Smooth muscle cell (in vitro differentiated cells): ENCODE measurements around the gene SETBP1. TPM values are rescaled to one million over a fixed set of nuclear protein-coding genes. Genes with fewer than 3 reads are reported as not detected.

Source experiments
- DNase-seq: peaks from one replicate; lab custom pipeline; 2025; ENCODE audit not compliant: unreplicated experiment; lab: John Stamatoyannopoulos, UW
- H2AFZ ChIP-seq: fragments of 200-600 bp; sonication (generic); 2 replicates; pipeline ENCODE4 v1.6.0; 2016; ENCODE audit warnings: antibody characterized with exemption, low read depth, mild to moderate bottlenecking
- H3F3A ChIP-seq: fragments of 200-600 bp; sonication (generic); 2 replicates; pipeline ENCODE4 v1.6.0; 2017; ENCODE audit warnings: antibody characterized with exemption, low read depth
- H3K27ac ChIP-seq: fragments of 200-600 bp; sonication (generic); 2 replicates; pipeline ENCODE4 v1.5.1; 2016; ENCODE audit warnings: low read depth, mild to moderate bottlenecking
- H3K27me3 ChIP-seq: fragments of 200-600 bp; sonication (generic); 2 replicates; pipeline ENCODE4 v1.6.1; 2016; ENCODE audit warnings: low read depth, mild to moderate bottlenecking
- H3K36me3 ChIP-seq: fragments of 200-600 bp; sonication (generic); 2 replicates; pipeline ENCODE4 v1.5.1; 2016; ENCODE audit warnings: low read depth
- H3K4me1 ChIP-seq: fragments of 200-600 bp; sonication (generic); 2 replicates; pipeline ENCODE4 v1.5.1; 2016; ENCODE audit warnings: low read depth
- H3K4me2 ChIP-seq: fragments of 200-600 bp; sonication (generic); 2 replicates; pipeline ENCODE4 v1.6.0; 2016; ENCODE audit warnings: mild to moderate bottlenecking
- H3K4me3 ChIP-seq: fragments of 200-600 bp; sonication (generic); 2 replicates; pipeline ENCODE4 v1.5.1; 2016; ENCODE audit warnings: mild to moderate bottlenecking
- H3K79me2 ChIP-seq: fragments of 200-600 bp; sonication (generic); 2 replicates; pipeline ENCODE4 v1.6.0; 2016; ENCODE audit warnings: low read depth, mild to moderate bottlenecking
- H3K9ac ChIP-seq: fragments of 200-600 bp; sonication (generic); 2 replicates; pipeline ENCODE4 v1.6.0; 2016; ENCODE audit warnings: low read depth
- H3K9me3 ChIP-seq: fragments of 200-600 bp; sonication (generic); replicated peaks from 2 replicates; pipeline ENCODE4 v1.5.1; 2016; ENCODE audit warnings: low read depth
- H4K20me1 ChIP-seq: fragments of 200-600 bp; sonication (generic); 2 replicates; pipeline ENCODE4 v1.6.0; 2016; ENCODE audit warnings: low read depth
- WGBS: methylation state at CpG from one replicate; pipeline ENCODE4 v1.1.7; 2016; ENCODE audit warnings: low lambda C conversion rate; 5-methylcytosine and 5-hydroxymethylcytosine counted together
- polyA plus RNA-seq: library from polyadenylated mRNA; unstranded; fragments of >200 nt; fragmentation: Nextera tagmentation; extraction: Ambion mirVana; gene quantifications from 2 replicates; pipeline ENCODE4 v1.2.1, GENCODE V29; 2016
- total RNA-seq: library from RNA; depleted of rRNA; stranded (reverse); fragments of >200 nt; gene quantifications from 2 replicates; pipeline ENCODE4 v1.2.3, GENCODE V29; 2014
- TF ChIP-seq, protein P1 (sequence below): fragments of 200-600 bp; sonication (generic); IDR thresholded peaks from 2 replicates; pipeline ENCODE4 v1.5.1; 2017; ENCODE audit warnings: borderline replicate concordance, mild to moderate bottlenecking, antibody characterized with exemption; ENCODE audit not compliant: insufficient read depth, poor library complexity, severe bottlenecking

Gene SETBP1
- total and polyA plus RNA-seq, 2 experiments from 2014 or later: 6.1 to 17.7 TPM

GRCh38 chr18:44869533-44869932, 188.8 kb downstream of the SETBP1 start:
- no peaks in the 10 kb centered on the region for H3K9me3 ChIP-seq
- TF ChIP-seq, protein P1, sequence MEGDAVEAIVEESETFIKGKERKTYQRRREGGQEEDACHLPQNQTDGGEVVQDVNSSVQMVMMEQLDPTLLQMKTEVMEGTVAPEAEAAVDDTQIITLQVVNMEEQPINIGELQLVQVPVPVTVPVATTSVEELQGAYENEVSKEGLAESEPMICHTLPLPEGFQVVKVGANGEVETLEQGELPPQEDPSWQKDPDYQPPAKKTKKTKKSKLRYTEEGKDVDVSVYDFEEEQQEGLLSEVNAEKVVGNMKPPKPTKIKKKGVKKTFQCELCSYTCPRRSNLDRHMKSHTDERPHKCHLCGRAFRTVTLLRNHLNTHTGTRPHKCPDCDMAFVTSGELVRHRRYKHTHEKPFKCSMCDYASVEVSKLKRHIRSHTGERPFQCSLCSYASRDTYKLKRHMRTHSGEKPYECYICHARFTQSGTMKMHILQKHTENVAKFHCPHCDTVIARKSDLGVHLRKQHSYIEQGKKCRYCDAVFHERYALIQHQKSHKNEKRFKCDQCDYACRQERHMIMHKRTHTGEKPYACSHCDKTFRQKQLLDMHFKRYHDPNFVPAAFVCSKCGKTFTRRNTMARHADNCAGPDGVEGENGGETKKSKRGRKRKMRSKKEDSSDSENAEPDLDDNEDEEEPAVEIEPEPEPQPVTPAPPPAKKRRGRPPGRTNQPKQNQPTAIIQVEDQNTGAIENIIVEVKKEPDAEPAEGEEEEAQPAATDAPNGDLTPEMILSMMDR: no peak
- no peak for DNase-seq
- H3K4me3 ChIP-seq: no peak overlapping the region
- peak overlapping the region; percentile 12 for H3K4me2 ChIP-seq
- H3K36me3 ChIP-seq: no peaks in the 10 kb centered on the region
- H3K4me1 ChIP-seq: no peaks in the 10 kb centered on the region
- H3F3A ChIP-seq: no peaks in the 10 kb centered on the region
- H3K27ac ChIP-seq: no peak overlapping the region
- no peak overlapping the region for H2AFZ ChIP-seq
- 50% methylated on average over 4 of the region's 4 CpGs for whole genome bisulfite sequencing
- peaks cover 15% of the 10 kb centered on the region for H4K20me1 ChIP-seq
- H3K9ac ChIP-seq: no peak overlapping the region
- H3K27me3 ChIP-seq: no peaks in the 10 kb centered on the region
- peaks cover 5% of the 10 kb centered on the region for H3K79me2 ChIP-seq

GRCh38 chr18:44870631-44871502, 190.2 kb downstream of the SETBP1 start:
- no peaks in the 10 kb centered on the region for H3K9me3 ChIP-seq
- peaks cover 5% of the 10 kb centered on the region for H3K79me2 ChIP-seq
- H3F3A ChIP-seq: no peaks in the 10 kb centered on the region
- H2AFZ ChIP-seq: no peak overlapping the region
- TF ChIP-seq, protein P1: no peak
- no peaks in the 10 kb centered on the region for H3K4me1 ChIP-seq
- H3K36me3 ChIP-seq: no peaks in the 10 kb centered on the region
- H3K27ac ChIP-seq: peak overlapping the region; percentile 10
- no peak for DNase-seq
- 57% methylated on average over 11 of the region's 11 CpGs for WGBS
- H3K4me3 ChIP-seq: no peak overlapping the region
- H4K20me1 ChIP-seq: peaks cover 5% of the 10 kb centered on the region
- H3K4me2 ChIP-seq: no peak overlapping the region
- no peak overlapping the region for H3K9ac ChIP-seq
- no peaks in the 10 kb centered on the region for H3K27me3 ChIP-seq

- WGBS: 97% methylated on average over 3 of the region's 3 CpGs
- no peak for DNase-seq
- H3K9me3 ChIP-seq: no peaks in the 10 kb centered on the region
- H2AFZ ChIP-seq: no peak overlapping the region
- TF ChIP-seq, protein P1: no peak
- H3K4me1 ChIP-seq: no peaks in the 10 kb centered on the region
- H3K27me3 ChIP-seq: no peaks in the 10 kb centered on the region
- H4K20me1 ChIP-seq: no peaks in the 10 kb centered on the region
- H3K36me3 ChIP-seq: no peaks in the 10 kb centered on the region
- H3K4me2 ChIP-seq: no peak overlapping the region
- no peak overlapping the region for H3K9ac ChIP-seq
- H3F3A ChIP-seq: no peaks in the 10 kb centered on the region
- H3K4me3 ChIP-seq: no peak overlapping the region
- H3K79me2 ChIP-seq: peaks cover 5% of the 10 kb centered on the region
- no peak overlapping the region for H3K27ac ChIP-seq
Observed at GRCh38 chr18:44871771-44872170, 191.1 kb downstream of the SETBP1 start.

- no peaks in the 10 kb centered on the region for H3K27me3 ChIP-seq
- H4K20me1 ChIP-seq: no peaks in the 10 kb centered on the region
- no peak overlapping the region for H3K4me3 ChIP-seq
- TF ChIP-seq, protein P1: no peak
- 96% methylated on average over 1 of the region's 1 CpG for WGBS
- H3K36me3 ChIP-seq: no peaks in the 10 kb centered on the region
- H2AFZ ChIP-seq: no peak overlapping the region
- H3K79me2 ChIP-seq: no peaks in the 10 kb centered on the region
- no peaks in the 10 kb centered on the region for H3F3A ChIP-seq
- H3K9me3 ChIP-seq: no peaks in the 10 kb centered on the region
- H3K4me2 ChIP-seq: no peak overlapping the region
- H3K27ac ChIP-seq: no peak overlapping the region
- H3K9ac ChIP-seq: no peak overlapping the region
- no peak for DNase-seq
- no peaks in the 10 kb centered on the region for H3K4me1 ChIP-seq
Observed at GRCh38 chr18:44876024-44876423, 195.3 kb downstream of the SETBP1 start.
